Lower lobe of right lung (tissue), 2 donors: ENCODE measurements around the gene AAK1. TPM values are rescaled to one million over a fixed set of nuclear protein-coding genes. Genes with fewer than 3 reads are reported as not detected.

Experiments used
- ATAC-seq, 2 donors: fragments of 200-7000 bp; cut with Tn5 transposase; one replicate each; pipeline ENCODE4 v1.9.1; 2020 to 2022; ENCODE audit warnings: mild to moderate bottlenecking in 2 of 2, moderate library complexity in 2 of 2
- DNase-seq: peaks from one replicate; pipeline ENCODE4 v3.0.0-alpha.2; 2020
- H3K27ac ChIP-seq: fragments of 200-600 bp; one replicate; pipeline ENCODE4 v1.8.0; 2022
- H3K27me3 ChIP-seq: fragments of 200-600 bp; one replicate; pipeline ENCODE4 v1.8.0; 2022; ENCODE audit warnings: low read depth
- H3K36me3 ChIP-seq: fragments of 200-600 bp; one replicate; pipeline ENCODE4 v1.8.0; 2022; ENCODE audit warnings: mild to moderate bottlenecking
- H3K4me1 ChIP-seq: fragments of 200-600 bp; one replicate; pipeline ENCODE4 v1.8.0; 2022
- H3K4me3 ChIP-seq: fragments of 200-600 bp; one replicate; pipeline ENCODE4 v1.8.0; 2022; ENCODE audit warnings: mild to moderate bottlenecking
- H3K9me3 ChIP-seq: fragments of 200-600 bp; one replicate; pipeline ENCODE4 v1.8.0; 2022
- intact Hi-C: fragments of 100-400 bp; cut with DNase I; formaldehyde crosslinking; loops from one replicate; pipeline ENCODE4 v1.11.0; 2022
- total RNA-seq: library from RNA; stranded (reverse); fragmentation: NEBNext Ultra II Directional; extraction: Animal tissue kit (Norgen Biotek cat#: 25700); gene quantifications from one replicate; pipeline ENCODE4 v1.2.1, GENCODE V29; 2021
- TF ChIP-seq, protein P1 (sequence below): fragments of 200-600 bp; IDR thresholded peaks from one replicate; pipeline ENCODE4 v1.8.0; 2022; ENCODE audit warnings: antibody characterized with exemption, mild to moderate bottlenecking
- donor health status: DM: no; HTN: yes; CAD: no; lungs with severe emphysema.

AAK1 gene
- total RNA-seq, 1 donor from 2014 or later = 73.3 TPM

DNA sequence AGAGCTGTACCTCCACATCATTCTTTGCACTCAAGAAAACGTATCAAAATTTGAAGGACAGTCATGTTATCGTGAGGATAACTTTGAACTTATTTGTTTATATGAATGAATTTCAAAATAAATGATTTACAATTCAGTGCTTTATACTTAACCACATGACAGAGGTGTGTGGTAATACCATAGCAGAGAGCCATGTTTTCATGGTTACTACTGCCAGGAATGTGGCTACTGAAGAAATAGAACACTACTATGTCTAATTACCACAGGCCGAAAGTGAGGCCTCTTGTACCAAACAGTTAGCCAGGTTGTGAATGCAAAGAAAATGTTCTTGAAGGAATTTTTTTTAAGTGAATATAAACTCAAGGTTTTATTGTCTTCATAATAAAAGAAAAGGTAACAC lies 49.2 kb downstream of the AAK1 start:
- TF ChIP-seq, protein P1, sequence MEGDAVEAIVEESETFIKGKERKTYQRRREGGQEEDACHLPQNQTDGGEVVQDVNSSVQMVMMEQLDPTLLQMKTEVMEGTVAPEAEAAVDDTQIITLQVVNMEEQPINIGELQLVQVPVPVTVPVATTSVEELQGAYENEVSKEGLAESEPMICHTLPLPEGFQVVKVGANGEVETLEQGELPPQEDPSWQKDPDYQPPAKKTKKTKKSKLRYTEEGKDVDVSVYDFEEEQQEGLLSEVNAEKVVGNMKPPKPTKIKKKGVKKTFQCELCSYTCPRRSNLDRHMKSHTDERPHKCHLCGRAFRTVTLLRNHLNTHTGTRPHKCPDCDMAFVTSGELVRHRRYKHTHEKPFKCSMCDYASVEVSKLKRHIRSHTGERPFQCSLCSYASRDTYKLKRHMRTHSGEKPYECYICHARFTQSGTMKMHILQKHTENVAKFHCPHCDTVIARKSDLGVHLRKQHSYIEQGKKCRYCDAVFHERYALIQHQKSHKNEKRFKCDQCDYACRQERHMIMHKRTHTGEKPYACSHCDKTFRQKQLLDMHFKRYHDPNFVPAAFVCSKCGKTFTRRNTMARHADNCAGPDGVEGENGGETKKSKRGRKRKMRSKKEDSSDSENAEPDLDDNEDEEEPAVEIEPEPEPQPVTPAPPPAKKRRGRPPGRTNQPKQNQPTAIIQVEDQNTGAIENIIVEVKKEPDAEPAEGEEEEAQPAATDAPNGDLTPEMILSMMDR = no peak
- ATAC-seq = no peak
- Histone ChIP-seq H3K36me3 (no peaks in the 10 kb centered on the region), H3K9me3 (no peaks in the 10 kb centered on the region), H3K27ac (no peak overlapping the region), H3K27me3 (no peaks in the 10 kb centered on the region), H3K4me1 (no peaks in the 10 kb centered on the region), H3K4me3 (no peak overlapping the region)
- no peak for DNase-seq
- intact Hi-C loops = no loop called here

DNA sequence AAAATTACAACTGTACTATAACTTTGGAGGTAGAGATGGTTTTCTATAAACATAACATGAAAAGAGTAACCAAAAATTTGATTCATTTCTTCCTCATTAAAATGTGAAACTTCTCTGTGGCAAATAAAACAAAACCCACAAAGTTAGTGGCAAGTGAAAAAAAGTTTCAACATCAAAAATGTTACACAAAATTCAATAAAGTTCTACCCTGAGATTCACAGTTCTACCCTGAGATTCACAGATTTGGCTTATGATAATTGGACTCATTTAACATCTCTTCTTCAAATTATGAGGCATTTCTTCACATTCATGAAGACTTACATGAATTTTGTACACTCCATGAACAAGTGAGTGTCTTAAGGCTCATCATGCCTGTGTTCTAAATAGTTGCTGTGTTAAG lies 51.0 kb downstream of the AAK1 start:
- H3K36me3 ChIP-seq = no peaks in the 10 kb centered on the region
- H3K9me3 ChIP-seq = no peaks in the 10 kb centered on the region
- intact Hi-C loops = no loop called here
- TF ChIP-seq, protein P1 = no peak
- DNase-seq (no peak), ATAC-seq (no peak)
- H3K4me1 ChIP-seq = no peaks in the 10 kb centered on the region
- no peaks in the 10 kb centered on the region for H3K27me3 ChIP-seq
- no peak overlapping the region for H3K4me3 ChIP-seq
- H3K27ac ChIP-seq = no peak overlapping the region

DNA sequence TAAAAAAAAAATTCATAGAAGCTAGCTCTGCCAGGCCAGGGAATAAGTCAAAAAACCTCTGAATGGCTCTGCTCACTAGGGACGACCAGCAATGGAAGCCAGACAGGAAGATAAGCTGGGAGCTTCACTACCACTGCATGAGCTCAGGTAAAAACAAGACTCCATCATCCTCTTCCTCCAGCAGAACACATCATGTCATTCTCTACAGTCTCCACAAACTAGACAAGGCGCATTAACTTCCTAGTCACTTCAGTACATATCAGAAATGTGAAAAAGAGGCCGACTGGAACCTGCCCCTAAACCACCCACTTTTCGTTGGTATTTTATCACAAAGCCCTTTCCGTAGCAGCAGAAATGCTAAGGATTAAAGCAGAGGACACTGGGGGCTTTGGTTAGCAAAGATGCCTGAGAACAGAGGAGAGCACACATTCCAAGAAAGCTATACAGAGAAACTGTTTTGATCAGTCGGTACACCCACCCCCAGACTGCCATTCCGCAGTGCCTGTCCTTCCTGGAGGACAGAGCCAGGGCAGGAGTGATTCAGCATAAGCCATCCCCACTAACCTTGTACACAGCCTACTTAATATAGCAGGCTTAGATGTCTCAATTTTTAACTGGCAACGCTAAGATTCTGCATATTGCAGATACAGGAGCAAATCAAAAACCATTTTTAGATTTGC lies 53.4 kb downstream of the AAK1 start:
- intact Hi-C loops = no loop called here
- no peak for ATAC-seq
- TF ChIP-seq, protein P1 = no peak
- no peak overlapping the region for H3K4me3 ChIP-seq
- H3K9me3 ChIP-seq = no peaks in the 10 kb centered on the region
- H3K36me3 ChIP-seq = no peaks in the 10 kb centered on the region
- H3K4me1 ChIP-seq = no peaks in the 10 kb centered on the region
- no peaks in the 10 kb centered on the region for H3K27me3 ChIP-seq
- no peak overlapping the region for H3K27ac ChIP-seq
- DNase-seq = no peak

DNA sequence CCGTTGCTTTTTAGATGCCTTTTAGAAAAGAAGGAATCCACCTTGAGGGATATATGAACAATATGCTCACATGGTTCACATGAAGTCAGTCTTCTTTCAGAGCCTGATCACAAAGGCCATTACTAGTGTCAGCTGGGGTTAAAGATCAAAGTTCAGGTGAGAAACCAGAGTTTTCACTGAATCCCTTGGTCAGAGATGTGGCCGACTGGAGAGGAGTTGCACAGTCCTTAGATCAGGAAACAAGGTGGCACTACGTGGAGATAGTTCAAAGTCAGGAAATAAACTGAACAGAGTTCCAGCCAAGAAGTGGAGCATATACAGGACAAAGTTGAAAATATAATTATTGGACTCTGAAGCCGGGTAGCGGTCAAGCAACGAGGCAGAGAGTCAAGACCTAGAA lies 54.6 kb downstream of the AAK1 start:
- Histone ChIP-seq H3K27ac (no peak overlapping the region), H3K27me3 (no peaks in the 10 kb centered on the region), H3K36me3 (no peaks in the 10 kb centered on the region), H3K4me1 (peaks cover 6% of the 10 kb centered on the region), H3K9me3 (no peaks in the 10 kb centered on the region), H3K4me3 (no peak overlapping the region)
- ATAC-seq (no peak), DNase-seq (no peak)
- TF ChIP-seq, protein P1 = no peak
- intact Hi-C loops = no loop called here

DNA sequence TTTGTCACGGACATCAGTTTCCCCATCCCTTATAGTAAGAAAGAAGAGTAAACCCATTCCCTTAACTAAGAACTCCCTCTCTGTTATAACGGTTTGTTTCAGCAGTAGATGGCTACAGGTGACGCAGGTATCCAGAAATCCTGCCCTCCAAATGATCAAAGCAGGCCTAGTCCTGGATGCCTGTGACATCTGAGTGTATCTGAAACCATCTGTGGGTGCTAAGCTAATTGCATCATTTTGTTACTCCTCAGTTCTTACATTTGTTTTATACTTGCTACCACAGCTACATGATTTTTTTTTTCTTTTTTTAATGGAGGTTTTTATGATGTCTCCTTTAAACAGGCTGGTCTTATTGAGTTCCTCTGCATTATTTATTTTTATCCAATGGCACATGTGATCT lies 55.1 kb downstream of the AAK1 start:
- Histone ChIP-seq H3K4me1 (peaks cover 12% of the 10 kb centered on the region), H3K27ac (no peak overlapping the region), H3K27me3 (no peaks in the 10 kb centered on the region), H3K36me3 (no peaks in the 10 kb centered on the region), H3K4me3 (no peak overlapping the region), H3K9me3 (no peaks in the 10 kb centered on the region)
- intact Hi-C loops = no loop called here
- TF ChIP-seq, protein P1 = no peak
- ATAC-seq = no peak
- no peak for DNase-seq
